Adrenal gland (tissue), 5 donors: ENCODE measurements around the gene SPATA31C1.

Experiments
- POLR2A ChIP-seq, 2 donors: fragments of 450-650 bp; IDR thresholded peaks; one replicate each; pipeline ENCODE4 v1.6.1; 2017; ENCODE audit warnings: antibody characterized with exemption in 2 of 2, mild to moderate bottlenecking in 2 of 2, moderate library complexity in 1 of 2
- TF ChIP-seq, protein P1 (sequence below), 6 experiments: fragments of 450-650 bp in 4 of 6; fragments of 200-600 bp in 2 of 6; sonication (generic) in 1 of 6; IDR thresholded peaks; 1 replicate in 5 of 6; 2 replicates in 1 of 6; pipeline versions ENCODE4 v1.5.1 to v1.8.0; 2016 to 2021; ENCODE audit warnings: antibody characterized with exemption in 6 of 6, mild to moderate bottlenecking in 2 of 6, moderate library complexity in 1 of 6
- donor health status: DM: no; HTN: no; CAD: no.

DNA sequence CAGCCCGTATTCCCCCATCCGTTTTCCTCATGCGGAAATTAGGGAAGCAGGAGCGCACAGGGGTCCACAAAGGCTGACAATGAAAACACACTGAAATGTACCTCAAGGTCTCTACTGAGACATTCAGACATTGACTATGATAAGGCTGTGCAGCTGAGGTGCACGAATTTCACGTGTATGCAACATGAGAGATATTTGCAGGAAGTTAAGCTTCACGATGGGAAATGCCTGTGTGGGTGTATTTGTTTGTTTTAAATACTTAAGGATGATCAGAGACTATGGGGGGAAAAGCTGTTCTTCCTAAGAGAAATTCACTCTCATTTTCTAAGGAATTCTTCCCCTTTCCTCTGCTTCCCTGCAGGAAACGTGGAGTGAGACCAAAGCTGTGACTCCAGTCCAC lies 37.6 kb upstream of the SPATA31C1 start:
- TF ChIP-seq, protein P1, sequence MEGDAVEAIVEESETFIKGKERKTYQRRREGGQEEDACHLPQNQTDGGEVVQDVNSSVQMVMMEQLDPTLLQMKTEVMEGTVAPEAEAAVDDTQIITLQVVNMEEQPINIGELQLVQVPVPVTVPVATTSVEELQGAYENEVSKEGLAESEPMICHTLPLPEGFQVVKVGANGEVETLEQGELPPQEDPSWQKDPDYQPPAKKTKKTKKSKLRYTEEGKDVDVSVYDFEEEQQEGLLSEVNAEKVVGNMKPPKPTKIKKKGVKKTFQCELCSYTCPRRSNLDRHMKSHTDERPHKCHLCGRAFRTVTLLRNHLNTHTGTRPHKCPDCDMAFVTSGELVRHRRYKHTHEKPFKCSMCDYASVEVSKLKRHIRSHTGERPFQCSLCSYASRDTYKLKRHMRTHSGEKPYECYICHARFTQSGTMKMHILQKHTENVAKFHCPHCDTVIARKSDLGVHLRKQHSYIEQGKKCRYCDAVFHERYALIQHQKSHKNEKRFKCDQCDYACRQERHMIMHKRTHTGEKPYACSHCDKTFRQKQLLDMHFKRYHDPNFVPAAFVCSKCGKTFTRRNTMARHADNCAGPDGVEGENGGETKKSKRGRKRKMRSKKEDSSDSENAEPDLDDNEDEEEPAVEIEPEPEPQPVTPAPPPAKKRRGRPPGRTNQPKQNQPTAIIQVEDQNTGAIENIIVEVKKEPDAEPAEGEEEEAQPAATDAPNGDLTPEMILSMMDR (IDR thresholded peaks at IDR 0.05) = no peak
- no peak for TF ChIP-seq POLR2A (IDR thresholded peaks at IDR 0.05)
